SK-N-SH treated with all-trans-retinoic acid at 6 μM for 48 hours (cell line): Measurements from ENCODE around the gene ACAD9.

ENCODE experiments used
- ATAC-seq: fragments of 200-7000 bp; cut with Tn5 transposase; 3 replicates; pipeline ENCODE4 v1.9.1; 2020; ENCODE audit warnings: mild to moderate bottlenecking, moderate library complexity
- ARNTL ChIP-seq: fragments of 450-650 bp; formaldehyde crosslinking; IDR thresholded peaks from 2 replicates; pipeline ENCODE4 v1.5.0; 2020; ENCODE audit warnings: low read depth, mild to moderate bottlenecking, moderate library complexity, borderline replicate concordance
- CREB5 ChIP-seq: fragments of 250-450 bp; sonication (Bioruptor Pico); IDR thresholded peaks from 2 replicates; pipeline ENCODE4 v1.5.1; 2020; ENCODE audit warnings: low read depth, mild to moderate bottlenecking, moderate library complexity
- CSDC2 ChIP-seq: fragments of 250-450 bp; sonication (Bioruptor Pico); IDR thresholded peaks from 2 replicates; pipeline ENCODE4 v1.5.0; 2020; ENCODE audit warnings: mild to moderate bottlenecking, moderate library complexity
- CSRNP3 ChIP-seq: fragments of 250-450 bp; sonication (Bioruptor Pico); IDR thresholded peaks from 2 replicates; pipeline ENCODE4 v1.5.1; 2021; ENCODE audit warnings: mild to moderate bottlenecking, moderate library complexity
- ESRRG ChIP-seq: fragments of 250-450 bp; sonication (Bioruptor Pico); IDR thresholded peaks from 2 replicates; pipeline ENCODE4 v1.6.1; 2021; ENCODE audit warnings: mild to moderate bottlenecking
- ISL1 ChIP-seq: fragments of 250-450 bp; sonication (Bioruptor Pico); IDR thresholded peaks from 2 replicates; pipeline ENCODE4 v2.1.2; 2022; ENCODE audit warnings: mild to moderate bottlenecking, moderate library complexity
- OSR1 ChIP-seq: fragments of 250-450 bp; sonication (Bioruptor Pico); IDR thresholded peaks from 2 replicates; pipeline ENCODE4 v1.8.0; 2022; ENCODE audit warnings: moderate library complexity, mild to moderate bottlenecking, inconsistent platforms
- PPARA ChIP-seq: fragments of 250-450 bp; sonication (Bioruptor Pico); IDR thresholded peaks from 2 replicates; pipeline ENCODE4 v1.5.0; 2020; ENCODE audit warnings: mild to moderate bottlenecking, borderline replicate concordance
- RARB ChIP-seq: fragments of 250-450 bp; sonication (Bioruptor Pico); IDR thresholded peaks from 2 replicates; pipeline ENCODE4 v1.8.0; 2021; ENCODE audit warnings: mild to moderate bottlenecking, moderate library complexity
- SNAI2 ChIP-seq: fragments of 250-450 bp; sonication (Bioruptor Pico); IDR thresholded peaks from 2 replicates; pipeline ENCODE4 v1.5.0; 2020; ENCODE audit warnings: mild to moderate bottlenecking, moderate library complexity
- TCF4 ChIP-seq: fragments of 250-450 bp; sonication (Bioruptor Pico); IDR thresholded peaks from 2 replicates; pipeline ENCODE4 v1.8.0; 2021; ENCODE audit warnings: mild to moderate bottlenecking, moderate library complexity, borderline replicate concordance
- TOX ChIP-seq: fragments of 250-450 bp; sonication (Bioruptor Pico); IDR thresholded peaks from 2 replicates; pipeline ENCODE4 v1.8.0; 2021; ENCODE audit warnings: mild to moderate bottlenecking, moderate library complexity, borderline replicate concordance
- ZC3H10 ChIP-seq: fragments of 250-450 bp; sonication (Bioruptor Pico); IDR thresholded peaks from 2 replicates; pipeline ENCODE4 v1.5.1; 2021; ENCODE audit warnings: mild to moderate bottlenecking, moderate library complexity
- ZFP3 ChIP-seq: fragments of 250-450 bp; sonication (Bioruptor Pico); IDR thresholded peaks from 2 replicates; pipeline ENCODE4 v1.5.0; 2020; ENCODE audit warnings: mild to moderate bottlenecking, moderate library complexity
- ZFP30 ChIP-seq: fragments of 450-650 bp; formaldehyde crosslinking; IDR thresholded peaks from 2 replicates; pipeline ENCODE4 v1.5.0; 2022; ENCODE audit warnings: mild to moderate bottlenecking, moderate library complexity
- ZNF565 ChIP-seq: fragments of 450-650 bp; formaldehyde crosslinking; conservative IDR thresholded peaks from 2 replicates; pipeline ENCODE4 v1.5.0; 2020; ENCODE audit warnings: low read depth, mild to moderate bottlenecking, moderate library complexity
- ZNF70 ChIP-seq: fragments of 450-650 bp; formaldehyde crosslinking; IDR thresholded peaks from 2 replicates; pipeline ENCODE4 v1.5.0; 2020; ENCODE audit warnings: mild to moderate bottlenecking, moderate library complexity
- ZNF8 ChIP-seq: fragments of 450-650 bp; formaldehyde crosslinking; IDR thresholded peaks from 2 replicates; pipeline ENCODE4 v1.5.0; 2020; ENCODE audit warnings: mild to moderate bottlenecking, moderate library complexity
- TF ChIP-seq, protein P1 (sequence below): fragments of 250-450 bp; sonication (Bioruptor Pico); IDR thresholded peaks from 2 replicates; pipeline ENCODE4 v1.8.0; 2020; ENCODE audit warnings: mild to moderate bottlenecking, moderate library complexity, borderline replicate concordance
- TF ChIP-seq, protein P2 (sequence below): fragments of 250-450 bp; sonication (Bioruptor Pico); IDR thresholded peaks from 2 replicates; pipeline ENCODE4 v1.5.0; 2020; ENCODE audit warnings: mild to moderate bottlenecking, moderate library complexity
- TF ChIP-seq, protein P3 (sequence below): fragments of 250-450 bp; sonication (Bioruptor Pico); IDR thresholded peaks from 2 replicates; pipeline ENCODE4 v1.8.0; 2021; ENCODE audit warnings: low read depth, mild to moderate bottlenecking, moderate library complexity, borderline replicate concordance

Gene ACAD9

DNA sequence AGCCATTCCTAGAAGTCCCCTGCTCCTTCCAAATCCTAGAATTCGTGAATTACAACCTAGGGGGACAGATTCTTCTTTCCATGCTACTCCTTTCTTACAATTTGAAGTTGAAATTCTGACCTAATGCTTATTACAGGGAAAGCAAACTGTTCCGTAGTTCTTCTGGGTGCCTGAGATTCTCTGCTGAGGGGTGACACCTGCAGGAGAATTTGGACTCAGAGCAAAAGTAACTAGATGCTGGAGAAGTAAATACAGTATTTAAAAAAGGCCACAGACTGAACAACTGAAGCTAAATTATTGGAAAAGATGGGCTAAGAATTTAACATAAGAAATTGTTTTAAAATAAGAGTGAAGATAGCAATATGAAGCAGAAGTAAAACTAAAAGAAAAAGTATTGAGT is 37.9 kb downstream of the ACAD9 start:
- no peak for TF ChIP-seq ESRRG (CRISPR knock-in tag)
- no peak for TF ChIP-seq CSRNP3 (CRISPR knock-in tag)
- no peak for TF ChIP-seq ZC3H10 (CRISPR knock-in tag)
- no peak for TF ChIP-seq ZFP30
- TF ChIP-seq TCF4 (CRISPR knock-in tag): no peak
- TF ChIP-seq ZFP3 (CRISPR knock-in tag): no peak
- no peak for TF ChIP-seq RARB
- no peak for ATAC-seq

- no peak for ATAC-seq
- TF ChIP-seq ZFP3 (CRISPR knock-in tag): no peak
- no peak for TF ChIP-seq OSR1 (CRISPR knock-in tag)
- TF ChIP-seq, protein P1, sequence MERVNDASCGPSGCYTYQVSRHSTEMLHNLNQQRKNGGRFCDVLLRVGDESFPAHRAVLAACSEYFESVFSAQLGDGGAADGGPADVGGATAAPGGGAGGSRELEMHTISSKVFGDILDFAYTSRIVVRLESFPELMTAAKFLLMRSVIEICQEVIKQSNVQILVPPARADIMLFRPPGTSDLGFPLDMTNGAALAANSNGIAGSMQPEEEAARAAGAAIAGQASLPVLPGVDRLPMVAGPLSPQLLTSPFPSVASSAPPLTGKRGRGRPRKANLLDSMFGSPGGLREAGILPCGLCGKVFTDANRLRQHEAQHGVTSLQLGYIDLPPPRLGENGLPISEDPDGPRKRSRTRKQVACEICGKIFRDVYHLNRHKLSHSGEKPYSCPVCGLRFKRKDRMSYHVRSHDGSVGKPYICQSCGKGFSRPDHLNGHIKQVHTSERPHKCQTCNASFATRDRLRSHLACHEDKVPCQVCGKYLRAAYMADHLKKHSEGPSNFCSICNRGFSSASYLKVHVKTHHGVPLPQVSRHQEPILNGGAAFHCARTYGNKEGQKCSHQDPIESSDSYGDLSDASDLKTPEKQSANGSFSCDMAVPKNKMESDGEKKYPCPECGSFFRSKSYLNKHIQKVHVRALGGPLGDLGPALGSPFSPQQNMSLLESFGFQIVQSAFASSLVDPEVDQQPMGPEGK: no peak
- no peak for TF ChIP-seq ARNTL (CRISPR knock-in tag)
- TF ChIP-seq ZNF565 (CRISPR knock-in tag): no peak
- TF ChIP-seq SNAI2: no peak
- no peak for TF ChIP-seq ZFP30
- no peak for TF ChIP-seq ZC3H10 (CRISPR knock-in tag)
- no peak for TF ChIP-seq ISL1 (CRISPR knock-in tag)
- TF ChIP-seq CSRNP3 (CRISPR knock-in tag): no peak
- TF ChIP-seq, protein P2, sequence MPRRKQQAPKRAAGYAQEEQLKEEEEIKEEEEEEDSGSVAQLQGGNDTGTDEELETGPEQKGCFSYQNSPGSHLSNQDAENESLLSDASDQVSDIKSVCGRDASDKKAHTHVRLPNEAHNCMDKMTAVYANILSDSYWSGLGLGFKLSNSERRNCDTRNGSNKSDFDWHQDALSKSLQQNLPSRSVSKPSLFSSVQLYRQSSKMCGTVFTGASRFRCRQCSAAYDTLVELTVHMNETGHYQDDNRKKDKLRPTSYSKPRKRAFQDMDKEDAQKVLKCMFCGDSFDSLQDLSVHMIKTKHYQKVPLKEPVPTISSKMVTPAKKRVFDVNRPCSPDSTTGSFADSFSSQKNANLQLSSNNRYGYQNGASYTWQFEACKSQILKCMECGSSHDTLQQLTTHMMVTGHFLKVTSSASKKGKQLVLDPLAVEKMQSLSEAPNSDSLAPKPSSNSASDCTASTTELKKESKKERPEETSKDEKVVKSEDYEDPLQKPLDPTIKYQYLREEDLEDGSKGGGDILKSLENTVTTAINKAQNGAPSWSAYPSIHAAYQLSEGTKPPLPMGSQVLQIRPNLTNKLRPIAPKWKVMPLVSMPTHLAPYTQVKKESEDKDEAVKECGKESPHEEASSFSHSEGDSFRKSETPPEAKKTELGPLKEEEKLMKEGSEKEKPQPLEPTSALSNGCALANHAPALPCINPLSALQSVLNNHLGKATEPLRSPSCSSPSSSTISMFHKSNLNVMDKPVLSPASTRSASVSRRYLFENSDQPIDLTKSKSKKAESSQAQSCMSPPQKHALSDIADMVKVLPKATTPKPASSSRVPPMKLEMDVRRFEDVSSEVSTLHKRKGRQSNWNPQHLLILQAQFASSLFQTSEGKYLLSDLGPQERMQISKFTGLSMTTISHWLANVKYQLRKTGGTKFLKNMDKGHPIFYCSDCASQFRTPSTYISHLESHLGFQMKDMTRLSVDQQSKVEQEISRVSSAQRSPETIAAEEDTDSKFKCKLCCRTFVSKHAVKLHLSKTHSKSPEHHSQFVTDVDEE (CRISPR knock-in tag): no peak
- no peak for TF ChIP-seq ZNF8 (CRISPR knock-in tag)
- TF ChIP-seq ESRRG (CRISPR knock-in tag): no peak
- TF ChIP-seq, protein P3, sequence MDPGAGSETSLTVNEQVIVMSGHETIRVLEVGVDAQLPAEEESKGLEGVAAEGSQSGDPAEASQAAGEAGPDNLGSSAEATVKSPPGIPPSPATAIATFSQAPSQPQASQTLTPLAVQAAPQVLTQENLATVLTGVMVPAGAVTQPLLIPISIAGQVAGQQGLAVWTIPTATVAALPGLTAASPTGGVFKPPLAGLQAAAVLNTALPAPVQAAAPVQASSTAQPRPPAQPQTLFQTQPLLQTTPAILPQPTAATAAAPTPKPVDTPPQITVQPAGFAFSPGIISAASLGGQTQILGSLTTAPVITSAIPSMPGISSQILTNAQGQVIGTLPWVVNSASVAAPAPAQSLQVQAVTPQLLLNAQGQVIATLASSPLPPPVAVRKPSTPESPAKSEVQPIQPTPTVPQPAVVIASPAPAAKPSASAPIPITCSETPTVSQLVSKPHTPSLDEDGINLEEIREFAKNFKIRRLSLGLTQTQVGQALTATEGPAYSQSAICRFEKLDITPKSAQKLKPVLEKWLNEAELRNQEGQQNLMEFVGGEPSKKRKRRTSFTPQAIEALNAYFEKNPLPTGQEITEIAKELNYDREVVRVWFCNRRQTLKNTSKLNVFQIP (CRISPR knock-in tag): no peak
- TF ChIP-seq CREB5: no peak
Observed at GRCh38 chr3:128919988-128920387, 40.6 kb downstream of the ACAD9 start.

GRCh38 chr3:128922804-128923459 is 43.5 kb downstream of the ACAD9 start:
- no peak; the same call in 2 of the 3 replicates for ATAC-seq
- no peak for TF ChIP-seq ISL1 (CRISPR knock-in tag)
- TF ChIP-seq ZNF565 (CRISPR knock-in tag): no peak
- TF ChIP-seq ZFP3 (CRISPR knock-in tag): no peak
- no peak for TF ChIP-seq CSRNP3 (CRISPR knock-in tag)
- TF ChIP-seq TOX (CRISPR knock-in tag): no peak
- TF ChIP-seq RARB: no peak
- TF ChIP-seq CREB5: no peak
- TF ChIP-seq, protein P3 (CRISPR knock-in tag): no peak
- no peak for TF ChIP-seq CSDC2 (CRISPR knock-in tag)
- TF ChIP-seq TCF4 (CRISPR knock-in tag): no peak
- TF ChIP-seq ZFP30: no peak
- TF ChIP-seq SNAI2: no peak
- TF ChIP-seq PPARA (CRISPR knock-in tag): no peak
- TF ChIP-seq ZNF70: no peak
